Ascending aorta (tissue), 2 donors: ENCODE data around the gene PDE8B. TPM values are rescaled to one million over a fixed set of nuclear protein-coding genes. Genes with fewer than 3 reads are reported as not detected.

Source experiments
- DNase-seq, 2 donors: peaks; one replicate each; pipeline ENCODE4 v3.0.0-alpha.2; 2019; ENCODE audit warnings: low spot score in 2 of 2
- H3K27ac ChIP-seq, 2 donors: fragments of 200-600 bp; sonication (generic); one replicate each; pipeline ENCODE4 v1.5.1; 2016 to 2017; ENCODE audit warnings: mild to moderate bottlenecking in 1 of 2
- H3K27me3 ChIP-seq: fragments of 200-600 bp; sonication (generic); one replicate; pipeline ENCODE4 v1.5.1; 2017
- H3K36me3 ChIP-seq, 2 donors: fragments of 200-600 bp; sonication (generic); one replicate each; pipeline ENCODE4 v1.5.1; 2016
- H3K4me1 ChIP-seq, 2 donors: fragments of 200-600 bp; sonication (generic); one replicate each; pipeline ENCODE4 v1.5.1; 2016 to 2017; ENCODE audit warnings: mild to moderate bottlenecking in 1 of 2
- H3K4me3 ChIP-seq, 2 donors: fragments of 200-600 bp; sonication (generic); one replicate each; pipeline ENCODE4 v1.5.1; 2016 to 2017; ENCODE audit warnings: mild to moderate bottlenecking in 1 of 2
- H3K9me3 ChIP-seq, 2 donors: fragments of 200-600 bp; sonication (generic); one replicate each; pipeline ENCODE4 v1.5.1; 2016
- intact Hi-C: fragments of 100-400 bp; cut with DNase I; formaldehyde crosslinking; loops from one replicate; pipeline ENCODE4 v1.15.1; 2023
- total RNA-seq: library from RNA; depleted of rRNA; stranded (reverse); fragments of >200 nt; gene quantifications from one replicate; pipeline ENCODE4 v1.1.0, GENCODE V29; 2016
- TF ChIP-seq, protein P1 (sequence below), 3 experiments: fragments of 200-600 bp in 2 of 3; fragments of 450-650 bp in 1 of 3; sonication (generic) in 2 of 3; IDR thresholded peaks; one replicate each; pipeline ENCODE4 v1.5.1; 2016 to 2019; ENCODE audit warnings: antibody characterized with exemption in 3 of 3, mild to moderate bottlenecking in 1 of 3, moderate library complexity in 1 of 3

Gene PDE8B
- total RNA-seq, 1 donor from 2014 or later, result 28.1 TPM

- Histone ChIP-seq H3K36me3 (no peaks in the 10 kb centered on the region), H3K4me1 (peaks cover 3 to 30% of the 10 kb centered on the region in 2 donors), H3K27ac (peak overlapping the region; percentile 73 to 74), H3K27me3 (no peaks in the 10 kb centered on the region), H3K4me3 (no peak overlapping the region), H3K9me3 (no peaks in the 10 kb centered on the region)
- no peak for DNase-seq
- TF ChIP-seq, protein P1, sequence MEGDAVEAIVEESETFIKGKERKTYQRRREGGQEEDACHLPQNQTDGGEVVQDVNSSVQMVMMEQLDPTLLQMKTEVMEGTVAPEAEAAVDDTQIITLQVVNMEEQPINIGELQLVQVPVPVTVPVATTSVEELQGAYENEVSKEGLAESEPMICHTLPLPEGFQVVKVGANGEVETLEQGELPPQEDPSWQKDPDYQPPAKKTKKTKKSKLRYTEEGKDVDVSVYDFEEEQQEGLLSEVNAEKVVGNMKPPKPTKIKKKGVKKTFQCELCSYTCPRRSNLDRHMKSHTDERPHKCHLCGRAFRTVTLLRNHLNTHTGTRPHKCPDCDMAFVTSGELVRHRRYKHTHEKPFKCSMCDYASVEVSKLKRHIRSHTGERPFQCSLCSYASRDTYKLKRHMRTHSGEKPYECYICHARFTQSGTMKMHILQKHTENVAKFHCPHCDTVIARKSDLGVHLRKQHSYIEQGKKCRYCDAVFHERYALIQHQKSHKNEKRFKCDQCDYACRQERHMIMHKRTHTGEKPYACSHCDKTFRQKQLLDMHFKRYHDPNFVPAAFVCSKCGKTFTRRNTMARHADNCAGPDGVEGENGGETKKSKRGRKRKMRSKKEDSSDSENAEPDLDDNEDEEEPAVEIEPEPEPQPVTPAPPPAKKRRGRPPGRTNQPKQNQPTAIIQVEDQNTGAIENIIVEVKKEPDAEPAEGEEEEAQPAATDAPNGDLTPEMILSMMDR (IDR thresholded peaks at IDR 0.05), result no peak
- intact Hi-C loops, result no loop called here
Measured at GRCh38 chr5:77391240-77391765, 180.8 kb downstream of the PDE8B start.

GRCh38 chr5:77394064-77394715 is 183.7 kb downstream of the PDE8B start:
- peaks cover 3 to 25% of the 10 kb centered on the region in 2 donors for H3K4me1 ChIP-seq
- intact Hi-C loops, result no loop called here
- DNase-seq, result no peak
- peak overlapping the region in 1 of 2 donors; percentile 8 for H3K27ac ChIP-seq
- H3K9me3 ChIP-seq, result no peaks in the 10 kb centered on the region
- no peak overlapping the region for H3K4me3 ChIP-seq
- no peaks in the 10 kb centered on the region for H3K27me3 ChIP-seq
- H3K36me3 ChIP-seq, result no peaks in the 10 kb centered on the region
- TF ChIP-seq, protein P1 (IDR thresholded peaks at IDR 0.05), result no peak

GRCh38 chr5:77396017-77396416 is 185.5 kb downstream of the PDE8B start:
- no peaks in the 10 kb centered on the region for H3K36me3 ChIP-seq
- intact Hi-C loops, result no loop called here
- H3K4me1 ChIP-seq, result peaks cover 0 to 10% of the 10 kb centered on the region in 2 donors
- H3K9me3 ChIP-seq, result no peaks in the 10 kb centered on the region
- H3K4me3 ChIP-seq, result no peak overlapping the region
- no peak for DNase-seq
- TF ChIP-seq, protein P1 (IDR thresholded peaks at IDR 0.05), result no peak
- no peak overlapping the region for H3K27ac ChIP-seq
- H3K27me3 ChIP-seq, result no peaks in the 10 kb centered on the region

DNA sequence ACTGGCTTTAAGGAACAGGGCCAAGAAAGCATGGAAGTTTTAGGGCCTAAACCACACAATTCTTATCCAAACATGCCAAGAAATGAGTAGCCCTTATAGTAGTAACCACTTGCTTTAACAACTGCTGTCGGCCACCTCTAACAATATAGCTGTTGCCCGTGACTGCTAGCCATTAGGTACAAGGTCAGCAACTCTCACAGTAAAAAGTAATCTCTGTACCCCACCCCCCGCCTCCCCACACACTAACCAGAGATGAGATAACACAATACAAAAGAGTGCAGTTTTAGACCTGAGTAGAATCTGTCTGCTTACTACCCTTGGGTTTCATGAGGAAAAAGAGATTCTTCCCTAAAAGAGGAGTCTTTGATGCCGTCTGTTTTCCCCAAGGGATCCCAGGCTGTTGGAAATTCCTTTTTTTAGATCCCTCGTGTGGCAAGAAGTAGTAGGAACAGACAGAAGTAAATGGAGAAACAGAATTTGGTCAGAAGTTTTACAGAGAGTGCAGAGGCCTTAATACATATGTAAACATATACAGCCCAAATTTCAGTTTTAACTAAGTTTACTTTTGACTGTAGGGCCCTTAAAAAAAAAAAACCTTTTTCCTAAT is 187.3 kb downstream of the PDE8B start:
- intact Hi-C loops, result no loop called here
- Histone ChIP-seq H3K9me3 (no peaks in the 10 kb centered on the region), H3K4me3 (no peak overlapping the region), H3K4me1 (peaks cover 0 to 5% of the 10 kb centered on the region in 2 donors), H3K36me3 (no peaks in the 10 kb centered on the region), H3K27ac (no peak overlapping the region), H3K27me3 (no peaks in the 10 kb centered on the region)
- TF ChIP-seq, protein P1 (IDR thresholded peaks at IDR 0.05), result no peak
- DNase-seq, result no peak

GRCh38 chr5:77398458-77398857 is 188.0 kb downstream of the PDE8B start:
- intact Hi-C loops, result no loop called here

More at GRCh38 chr5:77398458-77398857, 188.0 kb downstream of the PDE8B start:
- no peak for DNase-seq
- TF ChIP-seq, protein P1 (IDR thresholded peaks at IDR 0.05), result no peak
- Histone ChIP-seq H3K27me3 (no peaks in the 10 kb centered on the region), H3K36me3 (no peaks in the 10 kb centered on the region), H3K4me1 (peaks cover 0 to 5% of the 10 kb centered on the region in 2 donors), H3K27ac (no peak overlapping the region), H3K4me3 (no peak overlapping the region), H3K9me3 (no peaks in the 10 kb centered on the region)
